Measurements from ENCODE around the gene RASL12. TPM values are rescaled to one million over a fixed set of nuclear protein-coding genes. Genes with fewer than 3 reads are reported as not detected.

Gene RASL12
- total and polyA plus RNA-seq, 2 of the 8 experiments (the other 6 are each of a cell fraction or from before 2014, with no cell fraction given): 9.5 to 10.3 TPM

- TF ChIP-seq SAP30 (IDR thresholded peaks at IDR 0.05; ENCODE audit: insufficient read depth, insufficient replicate concordance, low read length) (no peak), CREB1 (IDR thresholded peaks at IDR 0.05) (no peak), BACH1 (IDR thresholded peaks at IDR 0.05; ENCODE audit: low read length) (no peak), GTF2F1 (IDR thresholded peaks at IDR 0.05; ENCODE audit: borderline replicate concordance, low read depth, low read length) (no peak), TBP (IDR thresholded peaks at IDR 0.05; ENCODE audit: low read depth, low read length) (no peak), POLR2A (IDR thresholded peaks at IDR 0.05; ENCODE audit: control extremely low read depth in 1 of 2, low read depth in 2 of 2, low read length in 2 of 2) (no peak), KDM1A (IDR thresholded peaks at IDR 0.05; ENCODE audit: borderline replicate concordance, low read length) (no peak), RXRA (IDR thresholded peaks at IDR 0.05; ENCODE audit: insufficient read depth, low read depth, low read length) (no peak)
These were observed 1.0 kb downstream of the RASL12 start (continued) for GRCh38 chr15:65066635-65067316.
